Left kidney (tissue), 2 donors: Measurements from ENCODE around the gene RASGRP2. TPM values are rescaled to one million over a fixed set of nuclear protein-coding genes. Genes with fewer than 3 reads are reported as not detected.

ENCODE experiments used
- DNase-seq: peaks from one replicate; pipeline ENCODE4 v3.0.0-alpha.2; 2013
- polyA plus RNA-seq: library from polyadenylated mRNA; unstranded; fragments of 120-200 nt; gene quantifications from one replicate; pipeline ENCODE4 v1.2.1, GENCODE V29; 2013; ENCODE audit not compliant: insufficient read length

The RASGRP2 gene
- polyA plus RNA-seq, 1 donor, result 2.6 TPM

GRCh38 chr11:64771861-64772260 lies 27.9 kb upstream of the RASGRP2 start:
- no peak for DNase-seq

GRCh38 chr11:64770120-64770519 lies 26.2 kb upstream of the RASGRP2 start:
- no peak for DNase-seq

DNA sequence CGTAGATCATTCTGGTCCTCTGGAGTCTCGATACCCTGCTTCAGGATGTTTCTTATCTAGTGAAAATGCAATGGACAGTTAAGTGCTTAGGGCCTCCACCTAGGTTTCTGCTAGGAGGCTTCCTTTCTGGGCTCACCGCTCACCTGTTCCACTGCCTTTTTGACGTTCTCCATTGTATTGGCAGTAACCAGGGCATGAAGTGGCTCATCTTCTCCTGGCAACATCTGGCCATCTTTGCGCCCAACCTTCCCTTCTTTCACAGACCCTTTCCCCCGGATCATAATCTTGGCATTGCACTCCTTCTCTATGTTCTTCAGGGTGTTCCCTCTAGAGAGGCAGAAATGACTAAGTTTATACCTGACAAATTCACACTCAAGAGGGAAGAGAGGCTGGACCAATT lies 25.3 kb upstream of the RASGRP2 start:
- DNase-seq, result no peak

DNA sequence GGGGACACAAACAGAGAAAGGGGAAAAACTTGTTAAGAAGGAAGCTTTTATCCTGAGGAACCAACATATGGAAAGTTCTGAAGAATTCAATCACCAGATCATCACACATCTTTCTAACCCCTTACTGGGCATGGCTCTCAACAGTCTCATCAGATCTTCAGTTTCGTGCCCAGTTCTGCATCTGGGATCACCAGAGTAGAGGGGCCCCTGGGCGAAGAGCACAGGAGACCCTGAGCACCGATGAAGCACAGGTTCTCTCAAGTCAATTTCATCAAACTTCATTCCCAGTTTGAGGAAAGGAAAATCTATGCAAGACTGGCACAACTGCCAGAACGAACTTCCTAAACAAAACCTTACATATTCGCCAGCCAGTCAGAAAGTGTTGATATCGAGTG lies 24.4 kb upstream of the RASGRP2 start:
- no peak for DNase-seq

DNA sequence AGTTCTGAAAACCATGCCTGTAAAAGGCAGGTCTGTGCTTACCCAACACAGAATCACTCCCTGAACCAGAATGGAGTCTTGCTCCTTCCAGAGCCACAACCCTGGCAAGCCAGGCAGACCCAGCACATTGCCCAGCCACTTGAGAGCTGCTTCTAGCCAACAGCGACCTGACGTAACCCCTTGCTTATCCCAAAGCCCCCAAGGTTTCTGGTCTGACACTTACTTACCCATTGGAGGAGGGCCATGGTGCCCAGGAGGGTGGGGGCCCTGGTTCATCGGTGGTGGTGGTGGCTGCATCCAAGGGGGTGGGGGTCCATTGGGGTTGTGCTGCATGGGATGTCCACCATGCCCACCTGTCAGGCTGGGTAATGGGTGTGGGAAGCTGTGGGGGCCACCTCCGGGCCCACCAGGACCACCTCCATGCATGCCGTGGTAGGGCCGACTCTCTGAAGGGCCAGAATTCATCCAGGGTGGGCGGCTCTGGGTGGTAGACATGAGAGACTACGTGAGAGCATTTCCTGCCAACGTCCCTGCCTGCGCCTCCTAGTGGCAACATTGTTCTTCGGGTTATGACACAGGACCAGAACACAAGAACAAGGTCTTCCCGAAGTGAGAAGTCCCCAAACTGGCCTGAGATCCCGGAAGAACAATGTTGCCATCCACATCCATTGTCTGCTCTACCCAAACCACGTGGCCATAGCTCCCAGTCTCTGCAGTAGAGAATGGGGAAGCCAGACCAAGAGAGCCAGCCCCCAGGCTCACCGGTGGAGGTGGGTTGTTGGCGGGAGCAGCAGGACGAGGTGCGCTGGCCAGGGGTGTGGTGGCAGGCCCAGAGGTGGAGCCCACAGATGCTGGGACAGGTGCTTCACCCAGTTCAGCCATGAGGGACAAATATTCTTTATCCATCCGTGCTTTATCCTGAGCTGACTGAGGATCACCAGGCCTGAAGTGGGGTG lies 23.7 kb upstream of the RASGRP2 start:
- no peak for DNase-seq

- DNase-seq, result no peak
Observed at GRCh38 chr11:64766881-64767280, 22.9 kb upstream of the RASGRP2 start.

DNA sequence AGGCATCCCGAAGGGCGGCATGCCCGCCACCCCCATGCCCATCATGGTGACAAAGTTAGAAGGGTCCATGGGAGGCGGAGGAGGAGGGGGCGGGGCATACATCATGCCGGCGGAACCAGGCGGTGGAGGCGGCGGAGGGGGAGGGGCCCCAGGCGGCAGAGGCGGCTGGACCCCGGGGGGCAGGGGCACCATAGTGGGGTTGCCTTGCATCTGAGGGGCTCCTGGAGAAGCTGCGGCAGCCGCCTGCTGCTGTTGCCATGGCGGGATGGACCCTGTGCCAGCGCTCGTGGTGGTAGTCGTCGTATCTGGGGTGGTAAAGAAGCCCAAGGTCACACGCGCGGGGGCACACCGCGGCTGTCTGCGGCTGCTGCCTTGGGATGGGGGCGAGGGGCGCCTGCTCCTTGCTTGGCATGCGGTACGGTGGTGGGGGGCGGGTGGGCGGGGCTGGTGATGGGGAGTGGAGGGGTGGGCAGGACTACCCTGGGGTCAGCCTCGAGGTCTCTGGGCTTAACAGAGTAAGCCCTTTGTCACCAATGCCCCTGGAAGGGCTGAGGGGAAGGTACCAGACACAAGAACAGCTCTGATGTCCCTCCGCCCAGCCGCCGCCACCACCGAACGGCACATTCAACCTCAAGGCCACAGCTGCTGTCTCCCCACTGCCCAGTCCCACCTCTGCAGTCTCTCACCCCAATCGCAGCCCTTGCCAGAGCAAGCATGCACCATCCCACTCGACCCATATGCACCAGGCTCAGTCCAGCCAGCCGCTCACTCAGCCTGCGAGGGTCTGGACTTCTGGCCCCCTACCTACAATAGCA lies 22.1 kb upstream of the RASGRP2 start:
- DNase-seq, result no peak

- DNase-seq, result no peak
Observed at GRCh38 chr11:64765291-64765850, 21.4 kb upstream of the RASGRP2 start.

- no peak for DNase-seq
Observed at GRCh38 chr11:64764753-64765152, 20.8 kb upstream of the RASGRP2 start.

DNA sequence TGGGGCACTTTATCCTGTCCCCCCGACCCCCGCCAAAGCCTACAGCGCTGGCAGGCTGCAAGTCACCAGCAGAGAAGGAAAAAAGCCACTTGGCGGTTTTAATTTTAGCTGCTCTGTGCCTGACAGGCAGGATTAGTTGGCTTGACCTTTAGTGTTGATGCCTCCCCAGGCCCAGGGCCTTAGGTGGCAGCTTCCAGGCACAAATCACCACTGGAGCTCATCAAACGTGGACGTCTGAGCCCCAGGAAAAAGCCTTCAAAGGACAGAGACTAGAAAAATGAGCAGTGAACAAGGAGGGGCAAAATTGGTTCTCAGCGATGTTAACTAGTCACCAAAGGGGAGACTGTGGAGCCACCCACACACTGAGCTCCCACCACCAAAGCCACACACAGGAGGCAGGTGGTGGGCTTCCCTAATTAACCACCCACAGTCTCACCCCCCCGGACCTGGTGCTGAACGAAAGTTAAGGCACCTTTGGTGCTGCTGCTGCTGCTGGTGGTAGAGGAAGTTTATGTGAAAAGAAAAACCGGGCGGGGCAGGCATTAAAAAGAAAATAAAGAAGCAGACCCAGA lies 20.2 kb upstream of the RASGRP2 start:
- no peak for DNase-seq

DNA sequence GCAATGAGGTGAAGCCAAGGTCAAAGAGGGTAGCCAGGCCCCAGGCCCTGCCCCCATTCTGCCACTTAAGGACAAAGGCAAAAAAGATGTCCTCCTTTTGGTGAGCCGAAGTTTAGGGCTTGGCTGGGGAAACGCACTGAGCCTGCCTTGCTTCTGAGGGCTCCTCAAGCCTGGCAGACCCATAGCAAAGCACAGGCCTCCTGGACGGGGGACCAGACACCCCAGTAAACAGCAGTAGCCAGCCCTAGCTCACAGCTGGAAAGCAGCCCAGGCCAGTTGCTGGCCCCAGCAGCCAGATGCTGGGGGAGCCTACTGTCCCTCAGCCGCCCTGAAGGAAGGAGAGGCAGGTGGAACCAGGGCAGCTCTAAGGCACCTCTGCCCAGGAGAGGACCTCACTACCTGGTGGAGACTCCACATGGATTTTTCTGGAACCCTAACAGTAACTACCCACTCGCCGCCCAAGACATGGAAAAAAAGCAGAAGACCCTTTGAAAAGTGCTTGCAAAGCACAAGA lies 19.6 kb upstream of the RASGRP2 start:
- DNase-seq, result no peak

DNA sequence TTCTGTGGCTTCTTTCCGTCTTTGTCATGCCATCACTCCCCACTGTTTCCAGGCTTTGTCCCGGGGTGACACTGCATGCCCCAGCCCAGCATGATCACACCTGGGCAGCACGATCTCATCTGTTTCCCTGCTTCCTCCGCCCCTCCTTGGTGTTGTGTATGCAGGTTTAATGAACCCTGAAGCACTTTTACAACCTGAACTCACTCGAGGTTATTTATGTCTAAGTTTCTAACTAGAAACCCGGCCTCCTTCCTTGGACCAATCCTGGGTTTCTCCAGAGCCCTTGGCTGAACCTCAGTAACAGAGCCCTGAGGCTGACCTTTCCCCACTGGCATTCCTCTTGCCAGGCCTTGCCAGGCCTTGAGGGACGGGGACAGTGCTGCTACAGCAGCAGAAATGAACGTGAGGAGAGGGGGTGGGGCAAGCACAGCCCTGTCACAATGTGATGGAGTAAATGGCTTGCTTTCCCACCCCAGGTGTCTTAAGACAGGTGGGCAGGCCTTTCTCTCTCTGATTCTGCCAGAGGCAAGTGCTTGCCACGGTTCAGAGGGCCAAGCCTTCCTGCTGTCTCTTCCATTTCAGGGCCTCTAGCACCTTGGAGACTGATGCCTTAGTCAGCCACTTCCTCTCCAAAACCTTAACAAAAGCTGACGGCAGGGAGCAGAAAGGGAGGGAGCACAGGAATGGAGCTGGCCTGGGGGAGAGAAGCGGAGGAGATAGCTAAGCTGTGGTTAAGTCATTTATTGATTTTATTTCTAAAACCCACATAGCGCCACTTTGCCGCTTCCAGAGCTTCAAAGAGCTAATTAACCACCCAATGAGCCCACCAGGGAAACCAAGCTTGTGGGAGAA lies 19.0 kb upstream of the RASGRP2 start:
- peak; percentile 88 for DNase-seq

DNA sequence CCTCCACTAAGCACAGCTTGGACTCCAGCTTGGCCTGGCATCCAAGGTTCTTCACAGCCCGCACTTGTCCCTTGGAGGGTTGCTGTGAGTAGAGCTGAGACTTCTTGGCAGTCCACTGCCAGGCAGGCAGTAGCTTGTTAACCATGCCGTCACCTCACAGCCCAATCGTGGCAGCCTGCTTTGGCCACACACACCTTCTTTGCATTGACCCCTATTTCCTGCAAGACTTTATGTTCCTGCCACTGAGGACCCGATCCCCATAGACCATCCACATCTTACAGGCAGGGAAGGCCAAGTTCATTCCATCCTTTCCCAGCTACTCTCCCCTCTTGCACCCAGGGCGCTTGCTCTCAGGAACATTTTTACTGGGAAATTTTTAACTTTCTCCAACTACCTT lies 18.3 kb upstream of the RASGRP2 start:
- DNase-seq, result no peak

DNA sequence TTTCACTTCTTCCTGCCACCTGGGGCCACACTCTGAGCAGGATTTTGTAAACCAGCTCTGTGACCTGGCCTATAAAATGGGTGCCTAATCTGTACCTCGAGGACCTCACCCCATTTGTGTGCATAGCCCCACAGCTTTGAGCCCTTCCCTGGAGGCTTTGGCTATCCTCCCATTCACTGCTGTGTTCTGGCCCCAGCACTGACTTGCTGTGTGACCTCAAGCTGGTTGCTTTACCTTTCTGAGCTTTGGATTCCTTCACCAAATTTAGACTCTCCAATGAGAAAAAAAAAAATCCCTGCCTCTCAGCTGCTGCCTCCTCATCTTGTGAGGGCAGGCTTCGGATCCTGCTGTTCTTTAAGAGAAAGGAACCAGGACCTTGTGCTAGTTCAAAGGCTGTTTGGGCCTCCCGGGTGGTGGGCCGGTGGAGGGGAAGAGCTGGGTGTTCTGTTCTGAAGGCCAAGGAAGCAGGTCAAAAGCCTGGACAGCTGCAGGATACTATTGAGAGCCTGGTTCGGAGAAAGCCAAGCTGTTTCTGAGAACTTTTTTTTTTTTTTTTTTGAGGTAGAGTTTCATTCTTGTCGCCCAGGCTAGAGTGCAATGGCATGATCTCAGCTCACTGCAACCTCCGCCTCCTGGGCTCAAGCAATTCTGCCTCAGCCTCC lies 16.9 kb upstream of the RASGRP2 start:
- no peak for DNase-seq

DNA sequence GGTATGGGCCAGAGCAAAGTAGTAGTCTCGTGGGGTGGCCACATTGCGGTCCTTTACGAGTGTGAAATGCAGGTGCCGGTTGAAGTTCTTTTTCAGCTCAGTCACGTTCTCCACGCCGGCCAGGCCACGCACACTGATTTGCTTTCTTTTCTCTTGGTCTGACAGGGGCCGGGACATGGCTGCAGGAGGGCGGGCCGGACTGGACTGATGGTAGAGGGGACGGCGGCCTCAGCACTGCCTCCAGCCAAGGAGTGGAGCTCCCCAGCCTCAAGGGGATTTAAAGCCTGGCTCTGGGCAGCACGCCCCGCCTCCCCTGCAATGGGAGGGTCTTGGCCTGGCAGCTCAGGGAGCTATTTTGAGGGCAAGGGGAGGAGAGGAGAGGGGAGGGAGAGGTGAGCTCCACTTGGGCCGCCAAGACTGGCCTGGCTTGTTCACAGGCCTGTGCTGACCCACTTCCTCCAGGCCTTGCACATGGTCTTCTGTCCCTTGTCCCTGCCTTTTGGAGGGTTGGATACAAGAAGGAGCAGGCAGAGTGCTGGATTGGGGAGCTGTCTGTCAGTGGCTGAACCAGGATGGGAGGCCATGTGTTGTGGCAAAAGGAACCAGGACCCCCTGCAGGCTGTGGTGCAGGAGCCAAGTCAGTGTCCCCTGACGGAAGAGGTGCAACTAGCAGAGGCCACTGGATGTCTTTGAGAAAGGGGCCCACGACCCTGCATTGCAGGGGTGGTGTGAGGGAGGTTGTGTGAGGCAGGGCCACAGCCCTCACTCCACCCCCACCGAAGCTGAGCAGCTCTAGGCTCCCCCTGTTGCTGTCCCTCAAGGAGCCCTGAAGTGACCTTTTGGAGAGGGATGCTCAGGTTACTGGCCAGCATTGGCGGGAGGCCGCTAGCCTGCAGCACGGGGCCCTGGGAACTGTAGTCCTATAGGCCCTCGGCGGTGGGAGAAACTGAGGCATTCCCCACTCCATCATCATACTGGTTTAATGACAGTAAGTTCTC lies 16.1 kb upstream of the RASGRP2 start, which contains the start of gene PYGM:
TSS of gene PYGM (minus strand) at position 253 of the 998 bp plus-strand sequence. CDS start at position 177, 76 bp downstream.
- DNase-seq, result no peak

GRCh38 chr11:64759131-64759721 lies 15.3 kb upstream of the RASGRP2 start:
- DNase-seq, result no peak

DNA sequence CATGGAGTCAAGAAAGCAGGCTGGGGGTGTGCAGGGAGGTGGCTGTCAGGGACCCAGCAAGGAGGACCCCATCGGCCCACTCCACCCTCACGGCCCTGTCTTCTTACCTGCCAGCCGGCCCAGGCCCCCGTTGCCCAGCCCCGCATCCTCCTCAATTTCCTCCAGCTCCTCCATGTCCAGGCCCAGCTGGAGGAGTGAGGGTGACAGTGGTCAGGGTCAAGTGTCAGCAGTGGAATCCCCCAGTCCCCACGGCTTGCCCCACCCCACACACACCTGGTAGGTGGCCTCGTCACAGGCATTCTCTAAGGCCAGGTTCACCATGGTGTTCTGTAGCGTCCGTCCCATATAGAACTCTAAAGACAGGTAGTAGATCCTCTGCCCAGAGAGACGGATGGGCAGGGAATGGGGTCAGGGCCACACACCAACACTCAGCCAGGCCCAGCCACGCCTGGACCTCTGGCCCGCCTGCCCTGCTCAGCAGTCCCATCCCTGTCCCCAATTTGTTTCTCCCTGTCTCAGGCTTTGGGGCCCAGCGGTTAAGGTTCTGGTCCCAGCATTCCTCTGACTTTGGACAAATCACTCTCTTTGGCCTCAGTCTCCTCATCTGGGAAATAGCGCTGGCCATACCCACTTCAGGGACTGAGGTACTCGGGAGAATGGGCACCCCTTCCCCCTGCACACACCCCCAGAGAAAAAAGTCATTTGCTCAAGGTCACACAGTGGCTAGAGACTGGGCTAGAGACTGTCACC lies 14.6 kb upstream of the RASGRP2 start:
- no peak for DNase-seq
